HepG2 (cell line): ENCODE results near the gene SGMS1. TPM values are rescaled to one million over a fixed set of nuclear protein-coding genes. Genes with fewer than 3 reads are reported as not detected.
A peak's percentile ranks its signal among the peaks of the same experiment; 100 is the strongest.

Experiments used
- MLX ChIP-seq: IDR thresholded peaks from 2 replicates; pipeline ENCODE4 v1.6.1; 2016
- MTF1 ChIP-seq: sonication (generic); formaldehyde crosslinking; IDR thresholded peaks from 2 replicates; pipeline ENCODE4 v1.5.0; 2020; ENCODE audit warnings: missing genetic modification reagents
- PAXIP1 ChIP-seq: sonication (generic); formaldehyde crosslinking; conservative IDR thresholded peaks from 2 replicates; pipeline ENCODE4 v1.4.0; 2020; ENCODE audit warnings: mild to moderate bottlenecking, missing genetic modification reagents, moderate library complexity
- PRDM15 ChIP-seq: sonication (generic); formaldehyde crosslinking; IDR thresholded peaks from 2 replicates; pipeline ENCODE4 v1.4.0; 2020; ENCODE audit warnings: missing genetic modification reagents
- SP140L ChIP-seq: sonication (generic); formaldehyde crosslinking; IDR thresholded peaks from 2 replicates; pipeline ENCODE4 v1.4.0; 2020; ENCODE audit warnings: missing genetic modification reagents, borderline replicate concordance
- THAP7 ChIP-seq: sonication (generic); formaldehyde crosslinking; IDR thresholded peaks from 2 replicates; pipeline ENCODE4 v1.8.1; 2023; ENCODE audit warnings: mild to moderate bottlenecking, missing genetic modification reagents
- ZBTB20 ChIP-seq: sonication (generic); formaldehyde crosslinking; IDR thresholded peaks from 2 replicates; pipeline ENCODE4 v1.8.1; 2023; ENCODE audit warnings: missing genetic modification reagents, low read depth, mild to moderate bottlenecking, borderline replicate concordance
- ZFP1 ChIP-seq: IDR thresholded peaks from 2 replicates; pipeline ENCODE4 v1.6.1; 2016
- ZIK1 ChIP-seq: sonication (generic); formaldehyde crosslinking; IDR thresholded peaks from 2 replicates; pipeline ENCODE4 v1.5.0; 2020; ENCODE audit warnings: mild to moderate bottlenecking, low read depth, missing genetic modification reagents, borderline replicate concordance
- ZNF562 ChIP-seq: sonication (generic); formaldehyde crosslinking; IDR thresholded peaks from 2 replicates; pipeline ENCODE4 v1.8.0; 2022; ENCODE audit warnings: missing genetic modification reagents, borderline replicate concordance
- ZNF749 ChIP-seq: sonication (generic); formaldehyde crosslinking; IDR thresholded peaks from 2 replicates; pipeline ENCODE4 v1.8.0; 2022; ENCODE audit warnings: mild to moderate bottlenecking, missing genetic modification reagents, moderate library complexity, borderline replicate concordance
- ZSCAN20 ChIP-seq: sonication (generic); formaldehyde crosslinking; IDR thresholded peaks from 2 replicates; pipeline ENCODE4 v1.4.0; 2020; ENCODE audit warnings: missing genetic modification reagents, mild to moderate bottlenecking, borderline replicate concordance
- polyA plus RNA-seq, 8 experiments: library from polyadenylated mRNA; depleted of rRNA in 3 of 8; stranded (reverse) in 7 of 8; unstranded in 1 of 8; fragments of >200 nt; fragmentation: Illumina TruSeq in 4 of 8; extraction: Trizol in 4 of 8; gene quantifications; 2 replicates each; pipeline versions ENCODE4 v1.2.1 to v1.2.3, GENCODE V29; 2011 to 2016; ENCODE audit warnings: low read depth in 4 of 8, missing spikeins in 1 of 8, mixed read lengths in 1 of 8; ENCODE audit not compliant: insufficient read depth in 1 of 8
- total RNA-seq, 5 experiments: library from RNA; depleted of rRNA; stranded (reverse); fragments of >200 nt; fragmentation: Illumina TruSeq; extraction: Trizol; gene quantifications; 2 replicates each; pipeline ENCODE4 v1.2.3, GENCODE V29; 2016; ENCODE audit warnings: low read depth in 1 of 5
- TF ChIP-seq, protein P1 (sequence below): sonication (generic); formaldehyde crosslinking; IDR thresholded peaks from 2 replicates; pipeline ENCODE4 v1.4.0; 2020; ENCODE audit warnings: missing genetic modification reagents
- TF ChIP-seq, protein P2 (sequence below): sonication (generic); formaldehyde crosslinking; IDR thresholded peaks from 2 replicates; pipeline ENCODE4 v1.9.0; 2021; ENCODE audit warnings: missing genetic modification reagents, mild to moderate bottlenecking, borderline replicate concordance

The SGMS1 gene
- total and polyA plus RNA-seq, 2 of the 13 experiments (the other 11 are each of a cell fraction or from before 2014, with no cell fraction given): 6.5 to 15.1 TPM

DNA sequence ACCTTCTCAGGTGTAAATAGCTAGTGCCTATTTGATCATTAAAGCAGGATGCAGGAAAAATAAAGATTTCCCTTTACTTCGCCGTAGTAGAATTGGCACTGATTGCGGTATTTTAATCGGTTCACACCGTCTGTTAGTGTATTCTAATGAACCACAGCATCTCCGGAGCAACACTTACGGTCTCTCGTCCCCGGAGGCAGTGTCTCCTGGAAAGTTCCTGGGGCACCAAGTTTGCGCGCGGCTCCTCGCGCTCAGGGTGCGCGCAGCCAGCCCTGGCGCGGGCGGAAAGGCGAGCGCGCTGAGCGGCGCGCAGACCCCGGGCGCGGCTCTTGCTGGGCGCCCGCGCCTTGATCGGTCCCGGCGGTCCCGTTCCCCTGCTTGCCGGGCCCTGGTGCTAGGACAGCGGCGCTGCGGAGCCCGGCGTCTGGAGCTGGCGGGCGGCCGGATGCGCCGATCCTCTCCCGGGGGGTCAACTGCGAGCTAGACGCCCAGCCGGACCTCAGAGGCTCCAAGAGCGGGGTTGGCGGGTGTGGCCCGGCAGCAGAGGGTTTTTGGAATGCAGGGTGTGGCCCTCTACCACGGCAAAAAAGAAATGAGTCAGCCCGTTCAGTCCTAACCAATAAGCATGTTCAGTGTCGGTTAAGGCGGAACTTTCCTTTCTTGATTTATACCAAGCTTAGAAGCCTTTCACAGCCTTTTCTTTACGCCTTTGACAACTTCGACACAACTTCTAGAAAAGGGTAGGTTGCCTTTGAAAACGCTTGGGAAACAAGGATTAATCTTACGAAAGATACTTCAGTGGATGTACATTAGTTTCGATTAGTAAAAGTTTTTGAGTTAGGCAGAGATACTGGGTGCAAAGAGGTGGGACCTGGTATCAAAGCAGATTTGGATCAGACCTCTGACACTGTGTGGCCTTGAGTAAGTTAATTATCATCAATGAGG lies 205.6 kb downstream of the SGMS1 start (continued):
- TF ChIP-seq PRDM15 (CRISPR knock-in tag) (0 out of 2 replicates have a peak, but pooled peaks have one; percentile 36), ZFP1 (CRISPR knock-in tag) (no peak), SP140L (CRISPR knock-in tag) (no peak), THAP7 (CRISPR knock-in tag) (no peak), MLX (CRISPR knock-in tag) (no peak), MTF1 (no peak), ZNF749 (CRISPR knock-in tag) (no peak; the same call in 1 of the 2 replicates), PAXIP1 (CRISPR knock-in tag) (no peak), ZBTB20 (CRISPR knock-in tag) (no peak), ZNF562 (CRISPR knock-in tag) (no peak), ZSCAN20 (CRISPR knock-in tag) (peak; percentile 76; the same call in 1 of the 2 replicates), ZIK1 (no peak)
- TF ChIP-seq, protein P1, sequence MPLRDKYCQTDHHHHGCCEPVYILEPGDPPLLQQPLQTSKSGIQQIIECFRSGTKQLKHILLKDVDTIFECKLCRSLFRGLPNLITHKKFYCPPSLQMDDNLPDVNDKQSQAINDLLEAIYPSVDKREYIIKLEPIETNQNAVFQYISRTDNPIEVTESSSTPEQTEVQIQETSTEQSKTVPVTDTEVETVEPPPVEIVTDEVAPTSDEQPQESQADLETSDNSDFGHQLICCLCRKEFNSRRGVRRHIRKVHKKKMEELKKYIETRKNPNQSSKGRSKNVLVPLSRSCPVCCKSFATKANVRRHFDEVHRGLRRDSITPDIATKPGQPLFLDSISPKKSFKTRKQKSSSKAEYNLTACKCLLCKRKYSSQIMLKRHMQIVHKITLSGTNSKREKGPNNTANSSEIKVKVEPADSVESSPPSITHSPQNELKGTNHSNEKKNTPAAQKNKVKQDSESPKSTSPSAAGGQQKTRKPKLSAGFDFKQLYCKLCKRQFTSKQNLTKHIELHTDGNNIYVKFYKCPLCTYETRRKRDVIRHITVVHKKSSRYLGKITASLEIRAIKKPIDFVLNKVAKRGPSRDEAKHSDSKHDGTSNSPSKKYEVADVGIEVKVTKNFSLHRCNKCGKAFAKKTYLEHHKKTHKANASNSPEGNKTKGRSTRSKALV (CRISPR knock-in tag): peak; percentile 98
- TF ChIP-seq, protein P2, sequence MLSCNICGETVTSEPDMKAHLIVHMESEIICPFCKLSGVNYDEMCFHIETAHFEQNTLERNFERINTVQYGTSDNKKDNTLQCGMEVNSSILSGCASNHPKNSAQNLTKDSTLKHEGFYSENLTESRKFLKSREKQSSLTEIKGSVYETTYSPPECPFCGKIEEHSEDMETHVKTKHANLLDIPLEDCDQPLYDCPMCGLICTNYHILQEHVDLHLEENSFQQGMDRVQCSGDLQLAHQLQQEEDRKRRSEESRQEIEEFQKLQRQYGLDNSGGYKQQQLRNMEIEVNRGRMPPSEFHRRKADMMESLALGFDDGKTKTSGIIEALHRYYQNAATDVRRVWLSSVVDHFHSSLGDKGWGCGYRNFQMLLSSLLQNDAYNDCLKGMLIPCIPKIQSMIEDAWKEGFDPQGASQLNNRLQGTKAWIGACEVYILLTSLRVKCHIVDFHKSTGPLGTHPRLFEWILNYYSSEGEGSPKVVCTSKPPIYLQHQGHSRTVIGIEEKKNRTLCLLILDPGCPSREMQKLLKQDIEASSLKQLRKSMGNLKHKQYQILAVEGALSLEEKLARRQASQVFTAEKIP: no peak
